A549 (cell line): ENCODE data around the gene RAMP1.
A peak's percentile ranks its signal among the peaks of the same experiment; 100 is the strongest.

ENCODE experiments used
- CEBPB ChIP-seq, 2 experiments: fragments of >200 bp in 1 of 2; sonication (Bioruptor Twin) in 1 of 2; formaldehyde crosslinking in 1 of 2; IDR thresholded peaks; 2 replicates each; pipeline ENCODE4 v1.6.1; 2012 to 2016
- CHD2 ChIP-seq: fragments of 150-350 bp; IDR thresholded peaks from 2 replicates; pipeline ENCODE4 v1.6.1; 2014; ENCODE audit warnings: low read length; ENCODE audit not compliant: partially characterized antibody
- EHF ChIP-seq: fragments of 250-450 bp; sonication (Bioruptor Pico); IDR thresholded peaks from 2 replicates; pipeline ENCODE4 v1.5.0; 2020; ENCODE audit warnings: mild to moderate bottlenecking
- EHMT2 ChIP-seq: fragments of 200-600 bp; sonication (generic); IDR thresholded peaks from 2 replicates; pipeline ENCODE4 v1.6.1; 2016; ENCODE audit warnings: antibody characterized with exemption, low read depth, mild to moderate bottlenecking, moderate library complexity
- ELK1 ChIP-seq: fragments of 150-350 bp; IDR thresholded peaks from 2 replicates; pipeline ENCODE4 v1.6.1; 2014; ENCODE audit warnings: low read depth, mild to moderate bottlenecking, low read length
- EP300 ChIP-seq, 2 experiments: fragments of >200 bp; sonication (Bioruptor Twin); formaldehyde crosslinking; IDR thresholded peaks; 2 replicates in 1 of 2; 3 replicates in 1 of 2; pipeline ENCODE4 v1.6.1; 2016 to 2017
- MAFK ChIP-seq: fragments of 450-650 bp; IDR thresholded peaks from 2 replicates; pipeline ENCODE4 v1.6.1; 2014; ENCODE audit not compliant: partially characterized antibody
- PBX3 ChIP-seq: IDR thresholded peaks from 2 replicates; pipeline ENCODE4 v1.6.1; 2012
- PHF8 ChIP-seq: fragments of 200-600 bp; sonication (generic); IDR thresholded peaks from 2 replicates; pipeline ENCODE4 v1.6.1; 2016; ENCODE audit warnings: low read depth, mild to moderate bottlenecking, antibody characterized with exemption, moderate library complexity, borderline replicate concordance
- POLR2A ChIP-seq: IDR thresholded peaks from 2 replicates; pipeline ENCODE4 v1.6.1; 2012; ENCODE audit warnings: mild to moderate bottlenecking, low read length
- SREBF2 ChIP-seq: fragments of 450-650 bp; IDR thresholded peaks from 2 replicates; pipeline ENCODE4 v1.6.1; 2014; ENCODE audit warnings: mild to moderate bottlenecking, moderate library complexity
- TF ChIP-seq, protein P1 (sequence below): fragments of >200 bp; sonication (Bioruptor Twin); formaldehyde crosslinking; IDR thresholded peaks from 3 replicates; pipeline ENCODE4 v1.5.1; 2016
- TF ChIP-seq, protein P2 (sequence below): fragments of 200-600 bp; sonication (generic); IDR thresholded peaks from 2 replicates; pipeline ENCODE4 v1.6.1; 2016; ENCODE audit warnings: antibody characterized with exemption, mild to moderate bottlenecking, moderate library complexity
- TF ChIP-seq, protein P3 (sequence below): IDR thresholded peaks from 2 replicates; pipeline ENCODE4 v1.6.1; 2012

DNA sequence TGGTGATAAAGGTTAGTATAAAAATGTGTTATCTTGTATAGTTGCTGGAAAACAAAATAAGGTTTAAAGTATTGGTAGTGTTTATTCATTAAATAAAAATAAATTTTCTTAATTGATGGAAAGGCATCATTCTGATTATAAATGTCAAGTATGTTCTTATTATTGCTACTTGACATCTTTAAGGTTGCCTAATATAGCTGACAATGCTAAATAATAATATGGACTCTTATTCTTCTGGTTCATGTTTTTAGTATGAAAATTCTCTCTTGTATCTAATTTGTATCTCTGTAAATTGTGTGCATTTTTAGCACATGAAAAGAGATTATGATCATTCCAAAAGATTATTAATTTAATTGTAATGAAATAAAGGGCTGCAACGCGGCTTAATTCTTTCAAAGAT, 35.9 kb upstream of the RAMP1 start:
- TF ChIP-seq, protein P1, sequence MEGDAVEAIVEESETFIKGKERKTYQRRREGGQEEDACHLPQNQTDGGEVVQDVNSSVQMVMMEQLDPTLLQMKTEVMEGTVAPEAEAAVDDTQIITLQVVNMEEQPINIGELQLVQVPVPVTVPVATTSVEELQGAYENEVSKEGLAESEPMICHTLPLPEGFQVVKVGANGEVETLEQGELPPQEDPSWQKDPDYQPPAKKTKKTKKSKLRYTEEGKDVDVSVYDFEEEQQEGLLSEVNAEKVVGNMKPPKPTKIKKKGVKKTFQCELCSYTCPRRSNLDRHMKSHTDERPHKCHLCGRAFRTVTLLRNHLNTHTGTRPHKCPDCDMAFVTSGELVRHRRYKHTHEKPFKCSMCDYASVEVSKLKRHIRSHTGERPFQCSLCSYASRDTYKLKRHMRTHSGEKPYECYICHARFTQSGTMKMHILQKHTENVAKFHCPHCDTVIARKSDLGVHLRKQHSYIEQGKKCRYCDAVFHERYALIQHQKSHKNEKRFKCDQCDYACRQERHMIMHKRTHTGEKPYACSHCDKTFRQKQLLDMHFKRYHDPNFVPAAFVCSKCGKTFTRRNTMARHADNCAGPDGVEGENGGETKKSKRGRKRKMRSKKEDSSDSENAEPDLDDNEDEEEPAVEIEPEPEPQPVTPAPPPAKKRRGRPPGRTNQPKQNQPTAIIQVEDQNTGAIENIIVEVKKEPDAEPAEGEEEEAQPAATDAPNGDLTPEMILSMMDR: no peak
- TF ChIP-seq SREBF2: no peak
- no peak for TF ChIP-seq POLR2A
- no peak for TF ChIP-seq PBX3
- TF ChIP-seq, protein P2, sequence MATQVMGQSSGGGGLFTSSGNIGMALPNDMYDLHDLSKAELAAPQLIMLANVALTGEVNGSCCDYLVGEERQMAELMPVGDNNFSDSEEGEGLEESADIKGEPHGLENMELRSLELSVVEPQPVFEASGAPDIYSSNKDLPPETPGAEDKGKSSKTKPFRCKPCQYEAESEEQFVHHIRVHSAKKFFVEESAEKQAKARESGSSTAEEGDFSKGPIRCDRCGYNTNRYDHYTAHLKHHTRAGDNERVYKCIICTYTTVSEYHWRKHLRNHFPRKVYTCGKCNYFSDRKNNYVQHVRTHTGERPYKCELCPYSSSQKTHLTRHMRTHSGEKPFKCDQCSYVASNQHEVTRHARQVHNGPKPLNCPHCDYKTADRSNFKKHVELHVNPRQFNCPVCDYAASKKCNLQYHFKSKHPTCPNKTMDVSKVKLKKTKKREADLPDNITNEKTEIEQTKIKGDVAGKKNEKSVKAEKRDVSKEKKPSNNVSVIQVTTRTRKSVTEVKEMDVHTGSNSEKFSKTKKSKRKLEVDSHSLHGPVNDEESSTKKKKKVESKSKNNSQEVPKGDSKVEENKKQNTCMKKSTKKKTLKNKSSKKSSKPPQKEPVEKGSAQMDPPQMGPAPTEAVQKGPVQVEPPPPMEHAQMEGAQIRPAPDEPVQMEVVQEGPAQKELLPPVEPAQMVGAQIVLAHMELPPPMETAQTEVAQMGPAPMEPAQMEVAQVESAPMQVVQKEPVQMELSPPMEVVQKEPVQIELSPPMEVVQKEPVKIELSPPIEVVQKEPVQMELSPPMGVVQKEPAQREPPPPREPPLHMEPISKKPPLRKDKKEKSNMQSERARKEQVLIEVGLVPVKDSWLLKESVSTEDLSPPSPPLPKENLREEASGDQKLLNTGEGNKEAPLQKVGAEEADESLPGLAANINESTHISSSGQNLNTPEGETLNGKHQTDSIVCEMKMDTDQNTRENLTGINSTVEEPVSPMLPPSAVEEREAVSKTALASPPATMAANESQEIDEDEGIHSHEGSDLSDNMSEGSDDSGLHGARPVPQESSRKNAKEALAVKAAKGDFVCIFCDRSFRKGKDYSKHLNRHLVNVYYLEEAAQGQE: no peak
- peak; percentile 71 for TF ChIP-seq MAFK
- no peak for TF ChIP-seq PHF8
- no peak for TF ChIP-seq CHD2
- TF ChIP-seq, protein P3, sequence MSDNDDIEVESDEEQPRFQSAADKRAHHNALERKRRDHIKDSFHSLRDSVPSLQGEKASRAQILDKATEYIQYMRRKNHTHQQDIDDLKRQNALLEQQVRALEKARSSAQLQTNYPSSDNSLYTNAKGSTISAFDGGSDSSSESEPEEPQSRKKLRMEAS: no peak
- TF ChIP-seq EP300 (IDR thresholded peaks at IDR 0.05): no peak
- TF ChIP-seq EHF (CRISPR knock-in tag): no peak
- TF ChIP-seq EHMT2: no peak
- no peak for TF ChIP-seq CEBPB (IDR thresholded peaks at IDR 0.05)
- TF ChIP-seq ELK1: no peak
